GM18870 (cell line): ENCODE data around the gene NYNRIN.

Source experiments
- ATAC-seq: cut with Tn5 transposase; IDR thresholded peaks from one replicate; pipeline ENCODE4 v1.9.1; 2021; ENCODE audit warnings: moderate library complexity; ENCODE audit not compliant: unreplicated experiment

NYNRIN gene

DNA sequence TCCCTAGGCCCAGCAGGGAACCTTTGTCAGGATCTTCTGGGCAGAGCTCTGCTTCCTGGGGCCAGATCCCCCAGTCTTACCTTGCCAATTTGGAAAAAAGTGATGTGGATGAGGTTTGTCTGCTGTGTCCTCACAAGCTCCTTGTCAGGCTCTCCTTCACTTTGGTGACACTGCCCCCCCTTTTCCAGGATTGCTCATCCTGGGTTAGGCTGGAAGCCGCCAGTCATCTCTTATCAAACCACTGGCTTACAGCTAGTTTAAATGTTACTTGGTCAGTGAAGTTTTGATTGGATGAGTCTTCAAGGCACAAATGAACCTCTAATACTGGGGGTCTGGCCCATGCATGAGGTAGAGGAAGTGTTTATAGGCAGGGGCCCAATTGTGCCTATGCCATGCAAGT lies 15.3 kb downstream of the NYNRIN start:
- ATAC-seq: no peak

DNA sequence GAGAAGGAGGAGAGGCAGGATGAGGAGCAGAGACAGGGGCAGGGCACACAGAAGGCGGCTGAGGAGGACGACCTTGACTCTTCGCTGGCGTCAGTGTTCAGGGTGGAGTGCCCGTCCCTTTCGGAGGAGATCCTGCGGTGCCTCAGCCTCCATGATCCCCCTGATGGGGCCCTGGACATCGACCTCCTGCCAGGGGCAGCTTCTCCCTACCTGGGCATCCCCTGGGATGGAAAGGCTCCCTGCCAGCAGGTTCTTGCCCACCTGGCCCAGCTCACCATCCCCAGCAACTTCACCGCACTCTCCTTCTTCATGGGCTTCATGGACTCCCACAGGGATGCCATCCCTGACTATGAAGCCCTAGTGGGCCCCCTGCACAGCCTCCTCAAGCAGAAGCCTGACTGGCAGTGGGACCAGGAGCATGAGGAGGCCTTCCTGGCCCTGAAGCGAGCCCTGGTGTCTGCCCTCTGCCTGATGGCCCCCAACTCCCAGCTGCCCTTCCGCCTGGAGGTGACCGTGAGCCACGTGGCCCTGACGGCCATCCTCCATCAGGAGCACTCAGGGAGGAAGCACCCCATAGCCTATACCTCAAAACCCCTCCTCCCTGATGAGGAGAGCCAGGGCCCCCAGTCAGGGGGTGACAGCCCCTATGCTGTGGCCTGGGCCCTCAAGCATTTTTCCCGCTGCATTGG lies 16.1 kb downstream of the NYNRIN start:
- no peak for ATAC-seq

- ATAC-seq: no peak
These were observed 16.8 kb downstream of the NYNRIN start for GRCh38 chr14:24415421-24416253.

DNA sequence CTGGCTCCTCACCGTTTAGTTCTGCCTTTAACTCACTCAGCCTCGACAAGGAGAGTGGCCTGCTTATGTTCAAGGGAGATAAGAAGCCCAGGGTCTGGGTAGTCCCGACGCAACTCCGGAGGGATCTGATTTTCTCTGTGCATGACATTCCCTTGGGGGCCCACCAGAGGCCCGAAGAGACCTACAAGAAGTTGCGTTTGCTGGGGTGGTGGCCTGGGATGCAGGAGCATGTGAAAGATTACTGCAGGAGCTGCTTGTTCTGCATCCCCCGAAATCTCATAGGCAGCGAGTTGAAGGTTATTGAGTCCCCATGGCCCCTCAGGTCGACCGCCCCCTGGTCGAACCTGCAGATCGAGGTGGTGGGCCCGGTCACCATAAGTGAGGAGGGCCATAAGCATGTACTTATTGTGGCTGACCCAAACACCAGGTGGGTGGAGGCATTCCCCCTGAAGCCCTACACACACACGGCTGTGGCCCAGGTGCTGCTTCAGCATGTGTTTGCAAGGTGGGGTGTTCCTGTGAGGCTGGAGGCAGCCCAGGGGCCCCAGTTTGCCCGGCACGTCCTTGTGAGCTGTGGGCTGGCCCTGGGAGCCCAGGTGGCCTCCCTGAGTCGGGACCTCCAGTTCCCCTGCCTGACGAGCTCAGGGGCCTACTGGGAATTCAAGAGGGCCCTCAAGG lies 17.6 kb downstream of the NYNRIN start:
- no peak for ATAC-seq

GRCh38 chr14:24416932-24417619 lies 18.3 kb downstream of the NYNRIN start:
- ATAC-seq: no peak

DNA sequence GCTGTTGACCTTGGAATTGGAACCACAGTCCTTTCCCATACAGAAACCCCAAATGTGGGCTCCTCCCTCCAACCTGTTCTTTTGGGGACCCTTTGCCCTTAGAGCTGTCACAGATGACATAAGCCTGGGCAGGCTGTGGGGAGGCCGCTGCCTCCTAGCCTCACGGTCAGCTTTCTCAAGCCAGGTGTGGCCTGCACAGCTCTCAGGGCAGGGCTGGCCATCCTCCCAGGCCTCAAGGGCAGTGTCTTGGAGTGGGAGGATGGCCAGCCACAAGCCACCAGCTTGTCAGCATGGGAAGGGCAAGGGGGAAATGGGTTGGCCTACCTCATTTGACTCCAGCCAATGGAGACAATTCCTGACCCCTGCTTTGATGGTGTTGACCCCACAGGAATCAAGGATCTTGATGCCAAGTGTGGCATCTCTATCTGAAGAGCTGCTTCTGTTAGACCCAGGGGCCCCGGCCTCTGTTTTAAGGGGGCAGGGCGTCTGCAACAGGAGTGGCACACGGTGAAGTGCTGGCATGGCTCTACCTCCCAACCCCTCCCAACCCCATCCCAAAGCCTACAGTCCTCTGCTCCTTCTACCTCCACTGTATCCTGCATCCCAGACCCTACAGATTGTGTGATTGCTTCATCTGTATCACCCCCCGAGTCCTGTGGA lies 19.2 kb downstream of the NYNRIN start:
- no peak for ATAC-seq

DNA sequence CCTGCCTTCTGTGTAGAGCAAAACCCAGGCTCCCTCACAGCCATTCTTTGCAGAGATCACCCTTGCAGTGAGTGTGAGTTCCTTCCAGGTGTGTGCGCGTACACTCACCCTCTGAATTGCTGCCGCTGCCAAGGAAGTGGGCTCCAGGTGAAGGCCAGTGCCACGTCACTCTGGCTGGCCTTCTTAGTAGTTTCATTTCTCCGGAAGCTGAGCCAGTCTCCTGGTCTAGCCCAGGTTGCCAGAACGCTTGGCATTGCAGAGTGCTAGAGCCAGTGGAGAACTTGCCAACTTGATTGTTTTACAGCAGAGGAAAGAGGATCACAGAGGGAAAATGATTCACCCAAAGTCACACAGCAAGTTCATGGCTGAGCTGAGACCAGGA lies 19.7 kb downstream of the NYNRIN start:
- ATAC-seq: no peak

- no peak for ATAC-seq
These were observed 23.5 kb downstream of the NYNRIN start for GRCh38 chr14:24422261-24422660.

DNA sequence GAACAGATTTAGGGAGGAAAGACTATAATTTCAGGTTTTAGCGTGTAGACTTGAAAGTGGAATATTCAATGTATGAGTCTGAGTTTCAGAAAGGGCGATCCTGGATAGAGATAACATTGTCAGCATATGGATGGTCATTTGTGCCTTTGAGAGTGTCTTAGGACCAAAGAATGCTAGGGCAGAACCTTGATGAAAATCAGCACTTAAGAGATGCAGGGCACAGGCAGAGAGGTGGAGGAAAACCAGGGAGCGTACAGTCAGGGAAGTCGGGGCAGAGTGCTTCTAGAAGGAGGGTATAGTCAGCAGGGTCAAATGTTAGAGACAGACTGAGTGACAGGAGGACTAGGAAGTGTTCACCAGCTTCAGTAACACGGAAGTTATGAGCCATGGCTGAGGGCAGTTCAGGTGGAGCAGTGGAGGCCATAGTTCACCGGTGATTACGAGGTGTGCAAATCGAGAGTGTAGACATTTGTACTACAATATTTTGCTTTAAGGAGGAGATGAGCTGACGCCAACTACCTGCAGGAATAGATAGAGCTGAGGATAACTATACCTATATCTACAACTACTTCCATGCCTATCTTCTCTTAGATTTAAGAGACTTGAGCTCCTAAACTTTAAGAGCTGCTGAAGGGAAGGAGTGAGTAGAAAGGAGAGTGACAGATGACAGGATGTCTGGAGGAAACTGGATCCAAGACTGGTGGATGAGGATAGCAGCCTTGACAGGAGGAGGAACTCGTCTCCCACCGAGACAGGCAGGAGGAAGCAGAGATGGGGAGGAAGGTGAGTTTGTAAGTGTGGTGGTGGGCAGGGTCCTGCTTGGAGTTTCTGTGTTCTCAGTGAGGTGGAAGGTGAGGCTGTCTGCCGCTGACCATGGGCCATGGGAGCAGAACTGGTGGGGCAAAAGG lies 24.1 kb downstream of the NYNRIN start:
- ATAC-seq: no peak

DNA sequence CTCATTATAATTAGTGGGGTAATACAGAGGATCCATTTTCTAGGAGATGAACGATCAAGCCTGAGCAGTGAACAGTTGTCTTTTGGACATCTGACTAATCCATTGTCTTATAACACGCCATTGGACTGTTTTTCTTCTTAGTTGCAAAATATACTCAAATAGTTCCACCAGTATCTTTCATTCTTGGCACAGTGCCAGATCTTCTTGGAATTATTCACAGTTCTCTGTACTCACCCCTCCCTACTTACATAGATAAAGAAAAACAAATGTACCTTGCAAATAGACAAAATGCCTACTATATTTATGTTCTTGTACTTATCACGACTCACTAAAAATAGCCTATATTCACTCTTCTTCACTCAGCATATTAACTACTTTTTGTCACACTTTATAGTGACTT lies 26.9 kb downstream of the NYNRIN start:
- ATAC-seq: no peak

- no peak for ATAC-seq
These were observed 27.5 kb downstream of the NYNRIN start for GRCh38 chr14:24426150-24426911.

DNA sequence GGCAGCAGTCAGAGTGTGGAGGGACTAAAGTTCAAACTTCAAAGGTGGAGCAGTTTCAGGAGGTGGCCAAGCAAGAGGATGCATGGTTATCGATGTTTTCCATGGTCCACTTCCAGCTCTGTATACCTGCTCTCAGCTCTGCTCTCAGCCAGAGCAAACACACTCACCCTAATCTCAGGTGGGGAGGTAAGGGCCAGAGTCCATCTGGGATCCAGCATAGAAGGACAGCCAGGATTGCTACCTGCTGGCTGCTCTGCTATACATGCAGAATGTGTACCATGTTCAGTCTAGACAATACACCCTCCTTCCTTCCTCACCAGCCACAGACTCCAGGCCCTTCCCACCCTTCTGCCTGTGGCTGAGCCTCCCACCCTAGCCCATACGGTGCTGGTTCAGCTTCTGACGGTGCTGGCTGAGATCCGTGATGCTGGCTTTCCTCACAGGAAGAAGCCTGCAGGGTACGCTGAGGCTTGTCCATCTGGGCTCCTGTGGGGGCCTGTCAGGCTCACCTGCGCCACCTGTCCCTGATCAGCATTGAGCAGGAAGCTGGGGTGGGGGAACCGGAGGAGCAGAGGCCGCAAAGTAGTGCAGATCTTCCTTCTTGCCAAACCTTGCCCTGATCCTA lies 28.2 kb downstream of the NYNRIN start:
- no peak for ATAC-seq

DNA sequence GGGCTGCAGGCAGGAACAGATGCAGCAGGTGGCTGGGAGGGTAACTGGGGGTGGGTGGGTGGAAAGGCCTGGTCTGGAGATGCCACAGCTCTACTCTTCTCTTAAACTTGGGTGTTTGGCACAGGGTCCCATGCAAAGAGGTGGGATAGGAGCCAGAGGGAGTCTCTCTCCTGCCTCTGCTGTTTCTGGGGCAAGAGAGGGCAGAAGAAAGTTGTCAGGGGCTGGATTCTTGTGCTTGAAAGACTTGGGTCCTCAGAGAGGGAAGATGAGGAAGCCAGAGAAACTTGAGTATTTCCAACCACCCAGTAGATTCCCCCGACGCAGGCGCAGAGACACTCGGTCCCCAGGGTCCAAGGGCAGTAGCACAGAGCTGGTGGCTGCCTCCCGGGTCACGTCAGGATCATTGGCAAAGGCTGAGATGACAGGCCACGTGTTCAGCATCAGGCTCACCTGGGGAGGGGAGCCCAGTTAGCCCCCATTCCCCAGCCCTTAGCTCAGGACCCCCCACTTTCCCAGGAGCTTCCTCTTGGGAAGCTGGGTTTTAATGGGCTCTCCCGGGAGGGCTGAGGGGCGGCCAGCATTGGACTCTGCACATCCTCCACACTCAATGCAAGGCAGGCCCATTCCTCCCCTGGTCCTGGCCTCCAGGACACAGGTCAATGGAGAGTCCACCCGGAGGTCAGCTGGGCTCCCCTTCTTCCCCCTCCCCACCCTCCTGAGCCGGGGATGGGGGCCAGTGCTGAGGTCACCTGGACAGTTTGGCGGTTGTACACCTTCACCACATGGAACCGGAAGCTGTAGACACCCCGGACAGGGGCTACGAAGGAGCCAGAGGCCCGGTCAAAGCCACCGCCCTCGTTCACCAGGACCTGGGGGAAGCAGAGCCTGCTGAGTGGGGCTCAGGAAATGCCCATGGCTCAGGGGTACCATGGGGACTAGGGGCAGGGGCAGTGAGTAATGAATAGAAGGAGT lies 29.0 kb downstream of the NYNRIN start:
- no peak for ATAC-seq

DNA sequence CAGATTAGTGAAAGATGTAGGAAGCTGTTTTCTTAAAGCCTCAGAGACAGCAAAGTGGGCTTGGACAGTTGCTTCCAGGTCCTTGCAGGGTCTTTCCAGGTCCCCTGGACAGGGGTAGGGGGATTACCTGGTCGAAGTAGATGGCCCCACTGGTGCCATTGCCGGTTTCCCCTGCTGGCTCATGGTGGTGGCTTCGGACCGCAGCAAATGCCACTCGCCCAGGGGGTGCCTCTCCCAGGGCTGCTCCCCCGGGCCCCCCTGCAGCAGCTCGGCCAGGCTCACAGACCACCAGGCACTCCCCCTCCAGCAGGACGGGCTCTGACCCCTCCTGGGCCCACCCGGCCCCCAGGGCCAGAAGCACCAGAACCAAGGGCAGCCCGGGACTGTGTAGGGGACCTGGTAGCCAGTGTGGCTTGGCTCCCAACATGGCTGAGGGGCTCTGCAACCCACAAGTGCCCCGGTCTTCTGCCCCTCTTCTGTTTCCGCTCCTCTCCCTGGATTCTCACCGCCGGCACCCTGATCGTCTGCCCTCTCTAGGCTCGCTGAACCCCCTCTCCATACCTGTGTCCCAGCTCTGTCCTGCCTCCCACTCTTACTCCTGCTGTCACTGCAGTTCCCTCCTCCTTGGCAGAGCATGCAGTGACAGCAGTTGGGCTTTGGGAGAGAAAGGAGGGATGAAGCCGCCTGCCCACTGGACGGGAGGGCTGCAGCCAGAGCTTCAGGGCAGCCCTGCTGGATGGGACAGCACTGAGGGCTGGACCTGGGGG lies 30.0 kb downstream of the NYNRIN start:
- ATAC-seq: no peak

GRCh38 chr14:24429395-24430142 lies 30.8 kb downstream of the NYNRIN start, which contains the start of the genes CBLN3 and KHNYN:
TSS of gene CBLN3 (minus strand) at chr14:24429668. CDS start at chr14:24429054, 614 bp downstream.
TSS of gene KHNYN (plus strand) at chr14:24429954. CDS start at chr14:24430731, 777 bp downstream.
- peak; percentile 83 for ATAC-seq
